Motor neuron (in vitro differentiated cells): ENCODE data around the gene ELANE. TPM values are rescaled to one million over a fixed set of nuclear protein-coding genes. Genes with fewer than 3 reads are reported as not detected.
A peak's percentile ranks its signal among the peaks of the same experiment; 100 is the strongest.

Experiments used
- ATAC-seq, 8 experiments: fragments of 200-7000 bp; cut with Tn5 transposase; replicated peaks in 6 of 8; 2 replicates each; pipeline ENCODE4 v1.8.0; 2021; ENCODE audit warnings: mild to moderate bottlenecking in 8 of 8, moderate library complexity in 8 of 8
- H3K27ac ChIP-seq, 2 donors: fragments of 250-450 bp; sonication (Bioruptor Pico); 2 replicates each; pipeline ENCODE4 v1.9.0; 2021; ENCODE audit warnings: antibody characterized with exemption in 2 of 2, mild to moderate bottlenecking in 2 of 2, moderate library complexity in 1 of 2
- H3K4me1 ChIP-seq, 2 donors: fragments of 250-450 bp; sonication (Bioruptor Pico); replicated peaks in 1 of 2; 2 replicates each; pipeline ENCODE4 v1.6.1; 2021; ENCODE audit warnings: antibody characterized with exemption in 2 of 2, mild to moderate bottlenecking in 2 of 2, moderate library complexity in 1 of 2
- H3K4me3 ChIP-seq, 5 donors: fragments of 250-450 bp; sonication (Bioruptor Pico); 2 replicates each; pipeline ENCODE4 v1.9.0; 2021; ENCODE audit warnings: antibody characterized with exemption in 5 of 5, mild to moderate bottlenecking in 5 of 5, moderate library complexity in 4 of 5
- WGBS, 10 experiments: fragments of 450-650 bp; shearing (Covaris generic); methylation state at CpG; one replicate each; pipeline ENCODE4 v1.0.0; 2022; 5-methylcytosine and 5-hydroxymethylcytosine counted together
- in situ Hi-C, 9 experiments: fragments of 400-800 bp; cut with MboI; loops; one replicate each; pipeline ENCODE4 v1.15.0; 2021; ENCODE audit warnings: low sequenced_read_pairs in 9 of 9, low pct_unique_long_range_greater_than_20kb in 2 of 9; ENCODE audit not compliant: unreplicated experiment in 9 of 9
- total RNA-seq, 8 experiments: library from RNA; unstranded; fragments of 300-600 nt; gene quantifications; 2 replicates each; pipeline versions ENCODE4 v1.2.3 to v1.2.4, GENCODE V29; 2022

The ELANE gene
- total RNA-seq, 8 experiments from 2014 or later = 0.32 TPM; not detected in 7

DNA sequence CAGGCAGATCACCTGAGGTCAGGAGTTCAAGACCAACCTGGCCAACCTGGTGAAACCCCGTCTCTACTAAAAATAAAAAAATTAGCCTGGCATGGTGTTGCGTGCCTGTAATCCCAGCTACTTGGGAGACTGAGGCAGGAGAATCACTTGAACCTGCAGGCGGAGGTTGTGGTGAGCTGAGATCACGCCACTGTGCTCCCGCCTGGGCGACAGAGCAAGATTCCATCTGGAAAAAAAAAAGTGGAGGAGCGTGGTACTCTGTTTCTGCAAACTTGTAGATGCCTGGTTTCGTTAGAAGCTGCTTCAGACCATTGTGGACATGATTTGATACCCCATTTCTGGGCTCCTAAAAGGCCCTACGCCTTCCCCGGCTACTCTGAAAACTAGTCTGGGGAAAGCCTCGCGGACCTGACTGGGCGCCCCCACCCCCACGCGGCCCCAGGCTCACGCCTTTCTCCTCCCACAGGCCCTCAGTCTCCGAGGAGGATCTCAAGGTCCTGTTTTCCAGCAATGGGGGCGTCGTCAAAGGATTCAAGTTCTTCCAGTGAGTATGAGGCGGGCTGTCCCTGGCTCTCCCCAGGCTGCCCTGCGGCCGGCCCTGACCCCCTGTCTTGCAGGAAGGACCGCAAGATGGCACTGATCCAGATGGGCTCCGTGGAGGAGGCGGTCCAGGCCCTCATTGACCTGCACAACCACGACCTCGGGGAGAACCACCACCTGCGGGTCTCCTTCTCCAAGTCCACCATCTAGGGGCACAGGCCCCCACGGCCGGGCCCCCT, 41.8 kb upstream of the ELANE start:
- Histone ChIP-seq H3K4me1 (no peaks in the 10 kb centered on the region), H3K4me3 (no peak overlapping the region), H3K27ac (no peak overlapping the region)
- WGBS, 10 experiments = 60 to 100% (median 93%) methylated on average over 1 to 11 of the region's 30 CpGs; no CpG with 5 or more reads in 2 of the 10 experiments
- no peak for ATAC-seq
- in situ Hi-C loops = no loop called here

DNA sequence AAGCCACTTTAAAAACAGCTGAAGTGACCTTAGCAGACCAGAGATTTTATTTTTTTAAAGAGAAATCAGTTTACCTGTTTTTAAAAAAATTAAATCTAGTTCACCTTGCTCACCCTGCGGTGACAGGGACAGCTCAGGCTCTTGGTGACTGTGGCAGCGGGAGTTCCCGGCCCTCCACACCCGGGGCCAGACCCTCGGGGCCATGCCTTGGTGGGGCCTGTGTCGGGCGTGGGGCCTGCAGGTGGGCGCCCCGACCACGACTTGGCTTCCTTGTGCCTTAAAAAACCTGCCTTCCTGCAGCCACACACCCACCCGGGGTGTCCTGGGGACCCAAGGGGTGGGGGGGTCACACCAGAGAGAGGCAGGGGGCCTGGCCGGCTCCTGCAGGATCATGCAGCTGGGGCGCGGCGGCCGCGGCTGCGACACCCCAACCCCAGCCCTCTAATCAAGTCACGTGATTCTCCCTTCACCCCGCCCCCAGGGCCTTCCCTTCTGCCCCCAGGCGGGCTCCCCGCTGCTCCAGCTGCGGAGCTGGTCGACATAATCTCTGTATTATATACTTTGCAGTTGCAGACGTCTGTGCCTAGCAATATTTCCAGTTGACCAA, 41.1 kb upstream of the ELANE start:
- 60 to 100% (median 96%) methylated on average over 1 to 5 of the region's 25 CpGs; no CpG with 5 or more reads in 7 of the 10 experiments for WGBS, 10 experiments
- peak in 2 of 8 experiments; percentile 1 to 10 for ATAC-seq
- in situ Hi-C loops = no loop called here

DNA sequence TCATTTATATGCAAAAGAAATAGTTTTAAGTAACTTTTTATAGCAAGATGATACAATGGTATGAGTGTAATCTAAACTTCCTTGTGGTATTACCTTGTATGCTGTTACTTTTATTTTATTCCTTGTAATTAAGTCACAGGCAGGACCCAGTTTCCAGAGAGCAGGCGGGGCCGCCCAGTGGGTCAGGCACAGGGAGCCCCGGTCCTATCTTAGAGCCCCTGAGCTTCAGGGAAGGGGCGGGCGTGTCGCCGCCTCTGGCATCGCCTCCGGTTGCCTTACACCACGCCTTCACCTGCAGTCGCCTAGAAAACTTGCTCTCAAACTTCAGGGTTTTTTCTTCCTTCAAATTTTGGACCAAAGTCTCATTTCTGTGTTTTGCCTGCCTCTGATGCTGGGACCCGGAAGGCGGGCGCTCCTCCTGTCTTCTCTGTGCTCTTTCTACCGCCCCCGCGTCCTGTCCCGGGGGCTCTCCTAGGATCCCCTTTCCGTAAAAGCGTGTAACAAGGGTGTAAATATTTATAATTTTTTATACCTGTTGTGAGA, 40.5 kb upstream of the ELANE start:
- WGBS, 10 experiments = 85 to 100% (median 94%) methylated on average over 2 to 15 of the region's 20 CpGs; no CpG with 5 or more reads in 2 of the 10 experiments
- Histone ChIP-seq H3K4me1 (no peaks in the 10 kb centered on the region), H3K4me3 (no peak overlapping the region), H3K27ac (no peak overlapping the region)
- in situ Hi-C loops = no loop called here
- ATAC-seq = no peak

More for the DNA sequence above, 41.1 kb upstream of the ELANE start:
- no peak overlapping the region for H3K4me3 ChIP-seq
- no peaks in the 10 kb centered on the region for H3K4me1 ChIP-seq
- no peak overlapping the region for H3K27ac ChIP-seq

DNA sequence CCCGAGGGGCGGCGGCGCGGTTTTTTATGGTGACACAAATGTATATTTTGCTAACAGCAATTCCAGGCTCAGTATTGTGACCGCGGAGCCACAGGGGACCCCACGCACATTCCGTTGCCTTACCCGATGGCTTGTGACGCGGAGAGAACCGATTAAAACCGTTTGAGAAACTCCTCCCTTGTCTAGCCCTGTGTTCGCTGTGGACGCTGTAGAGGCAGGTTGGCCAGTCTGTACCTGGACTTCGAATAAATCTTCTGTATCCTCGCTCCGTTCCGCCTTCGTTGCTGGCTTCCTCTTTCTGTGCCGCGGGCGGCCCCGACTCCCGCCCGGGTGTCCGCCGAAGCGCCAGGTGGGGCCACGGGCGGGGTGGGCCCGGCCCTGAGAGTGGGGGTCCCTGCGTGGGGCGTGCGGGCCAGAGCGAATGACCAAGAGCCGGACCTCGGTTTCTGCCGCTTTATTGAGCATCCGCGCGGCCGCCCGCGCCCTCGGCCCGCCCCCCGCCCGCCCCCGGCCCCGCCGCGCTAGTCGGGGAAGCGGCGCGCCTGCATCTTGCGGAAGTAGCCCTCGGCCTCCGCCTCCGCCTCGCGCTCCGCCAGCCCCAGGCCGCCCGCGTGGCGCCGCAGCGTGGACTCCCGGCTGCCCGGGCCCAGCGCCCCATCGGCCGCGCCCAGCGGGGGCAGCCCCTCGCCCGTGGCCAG, 39.9 kb upstream of the ELANE start:
- Histone ChIP-seq H3K27ac (no peak overlapping the region), H3K4me3 (no peak overlapping the region), H3K4me1 (no peaks in the 10 kb centered on the region)
- WGBS, 10 experiments = 91 to 100% (median 94%) methylated on average over 1 to 20 of the region's 80 CpGs; no CpG with 5 or more reads in 3 of the 10 experiments
- peak in 3 of 8 experiments; percentile 6 to 12 (median 7) for ATAC-seq
- in situ Hi-C loops = no loop called here

DNA sequence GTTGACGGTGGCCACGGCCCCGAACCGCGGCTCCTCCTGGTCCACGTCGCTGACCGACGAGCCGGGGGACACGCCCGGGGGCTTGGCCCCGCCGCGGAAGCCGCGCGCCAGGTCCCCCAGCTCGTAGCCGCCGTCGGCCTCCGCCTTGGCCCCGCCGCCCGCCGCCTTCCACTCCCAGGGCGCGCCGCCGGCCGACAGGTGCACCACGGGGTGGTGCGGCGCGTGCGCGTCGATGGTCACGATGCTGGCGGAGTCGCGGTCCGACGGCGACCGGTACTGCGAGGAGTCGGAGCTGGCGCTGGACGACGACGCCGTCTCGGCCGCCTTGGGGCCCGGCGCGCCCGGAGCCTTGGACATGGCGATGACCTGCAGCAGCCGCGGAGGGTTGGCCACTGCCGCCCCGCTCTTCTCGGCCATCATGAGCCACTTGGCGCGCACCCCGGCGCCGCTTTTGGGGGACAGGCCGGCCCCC, 39.3 kb upstream of the ELANE start:
- WGBS, 10 experiments = 97 to 100% methylated on average over 6 to 13 of the region's 72 CpGs; no CpG with 5 or more reads in 8 of the 10 experiments
- Histone ChIP-seq H3K4me1 (no peaks in the 10 kb centered on the region), H3K27ac (no peak overlapping the region), H3K4me3 (no peak overlapping the region)
- ATAC-seq = peak in 4 of 8 experiments; percentile 0 to 2 (median 2)
- in situ Hi-C loops = no loop called here

DNA sequence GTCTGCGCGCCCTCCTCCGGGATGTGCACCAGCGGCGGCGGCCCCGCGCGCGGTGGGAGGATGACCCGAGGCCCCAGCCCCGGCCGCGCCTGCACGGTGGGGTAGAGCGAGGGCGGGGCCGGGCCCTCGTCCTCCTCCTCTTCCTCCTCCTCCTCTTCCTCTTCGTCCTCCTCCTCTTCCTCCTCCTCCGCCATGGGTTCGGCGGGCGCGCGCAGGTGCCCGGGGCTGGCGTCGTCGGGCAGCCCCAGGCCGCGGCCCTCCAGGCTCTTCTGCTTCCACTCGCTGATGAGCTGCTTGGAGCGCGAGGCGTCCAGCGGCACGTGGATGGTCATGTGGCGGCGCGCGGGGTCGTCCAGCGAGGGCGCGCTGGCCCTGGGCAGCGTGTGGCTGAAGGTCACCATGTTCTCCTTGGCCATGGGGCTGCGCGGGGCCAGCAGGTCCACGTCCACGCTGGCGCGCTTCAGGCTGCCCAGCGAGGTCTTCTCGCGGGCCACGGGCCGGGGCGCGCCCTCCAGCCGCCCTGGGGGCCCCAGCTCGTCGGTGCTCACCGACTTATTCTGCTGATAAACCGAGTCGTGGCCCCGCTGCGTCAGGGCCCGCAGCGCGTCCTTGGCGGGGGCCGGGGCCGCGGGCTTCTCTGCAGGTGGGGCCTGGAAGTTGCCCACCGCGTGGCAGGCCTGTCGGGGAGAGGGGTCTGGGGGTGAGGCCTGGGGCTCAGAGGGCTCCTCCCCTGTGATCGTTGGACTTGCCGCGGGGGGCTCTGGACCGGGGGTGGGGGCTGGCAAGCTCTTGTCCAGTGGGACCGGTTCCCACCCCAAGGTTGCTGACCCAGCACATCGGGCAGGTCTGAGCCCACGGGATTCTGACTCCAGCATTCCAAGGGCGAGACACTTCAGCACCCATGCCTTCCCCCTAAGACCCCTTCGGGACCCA, 38.6 kb upstream of the ELANE start:
- no peak overlapping the region for H3K4me3 ChIP-seq
- in situ Hi-C loops = no loop called here
- no peaks in the 10 kb centered on the region for H3K4me1 ChIP-seq
- peak in 6 of 8 experiments; percentile 1 to 6 (median 2) for ATAC-seq
- H3K27ac ChIP-seq = no peak overlapping the region
- WGBS, 10 experiments = 98 to 100% methylated on average over 3 to 8 of the region's 87 CpGs; no CpG with 5 or more reads in 8 of the 10 experiments

DNA sequence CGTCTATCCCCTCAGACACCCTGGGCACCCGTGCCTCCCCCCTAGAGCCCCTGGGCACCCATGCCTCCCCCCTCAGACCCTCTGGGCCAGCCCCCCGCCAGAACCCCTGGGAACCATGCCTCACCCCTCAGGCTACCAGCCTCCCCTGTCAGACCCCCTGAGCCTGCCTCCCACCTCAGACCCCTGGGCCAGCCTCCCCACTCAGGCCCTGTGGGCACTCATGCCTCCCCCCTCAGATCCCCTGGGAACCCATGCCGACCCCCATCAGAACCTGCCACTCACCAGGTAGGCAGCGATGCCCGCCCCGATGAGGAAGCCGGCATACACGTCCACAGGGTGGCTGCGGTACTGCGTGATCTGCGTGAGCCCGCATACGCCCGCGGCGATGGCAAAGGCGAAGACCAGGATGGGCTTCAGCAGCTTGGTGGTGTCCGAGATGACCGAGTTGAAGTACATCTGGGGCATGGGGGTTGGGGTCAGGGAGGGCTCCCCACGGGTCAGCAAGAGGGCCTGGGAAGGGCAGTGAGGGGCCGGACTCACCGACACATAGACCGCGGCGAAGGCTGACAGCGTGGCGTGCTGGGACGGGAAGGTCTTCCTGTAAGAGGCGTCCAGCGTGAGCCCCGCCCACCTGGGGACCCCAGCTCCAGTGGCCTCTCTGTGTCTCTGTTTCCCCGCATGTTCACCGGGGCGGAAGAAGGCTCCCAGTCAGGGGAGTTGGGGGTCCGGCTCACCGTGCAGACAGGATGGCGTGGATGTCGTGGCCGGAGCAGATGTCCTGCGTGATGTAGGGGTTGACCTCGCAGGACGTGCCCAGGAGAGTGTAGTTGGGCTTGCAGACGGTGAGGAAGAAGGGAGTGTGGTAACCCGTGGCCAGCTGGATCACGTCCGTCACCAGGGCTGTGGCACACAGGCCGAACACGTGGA, 37.7 kb upstream of the ELANE start:
- Histone ChIP-seq H3K4me1 (no peaks in the 10 kb centered on the region), H3K27ac (no peak overlapping the region), H3K4me3 (no peak overlapping the region)
- WGBS, 10 experiments = 70 to 96% (median 90%) methylated on average over 2 to 9 of the region's 49 CpGs; no CpG with 5 or more reads in 6 of the 10 experiments
- ATAC-seq = peak in 7 of 8 experiments; percentile 2 to 21 (median 4)
- in situ Hi-C loops = no loop called here

DNA sequence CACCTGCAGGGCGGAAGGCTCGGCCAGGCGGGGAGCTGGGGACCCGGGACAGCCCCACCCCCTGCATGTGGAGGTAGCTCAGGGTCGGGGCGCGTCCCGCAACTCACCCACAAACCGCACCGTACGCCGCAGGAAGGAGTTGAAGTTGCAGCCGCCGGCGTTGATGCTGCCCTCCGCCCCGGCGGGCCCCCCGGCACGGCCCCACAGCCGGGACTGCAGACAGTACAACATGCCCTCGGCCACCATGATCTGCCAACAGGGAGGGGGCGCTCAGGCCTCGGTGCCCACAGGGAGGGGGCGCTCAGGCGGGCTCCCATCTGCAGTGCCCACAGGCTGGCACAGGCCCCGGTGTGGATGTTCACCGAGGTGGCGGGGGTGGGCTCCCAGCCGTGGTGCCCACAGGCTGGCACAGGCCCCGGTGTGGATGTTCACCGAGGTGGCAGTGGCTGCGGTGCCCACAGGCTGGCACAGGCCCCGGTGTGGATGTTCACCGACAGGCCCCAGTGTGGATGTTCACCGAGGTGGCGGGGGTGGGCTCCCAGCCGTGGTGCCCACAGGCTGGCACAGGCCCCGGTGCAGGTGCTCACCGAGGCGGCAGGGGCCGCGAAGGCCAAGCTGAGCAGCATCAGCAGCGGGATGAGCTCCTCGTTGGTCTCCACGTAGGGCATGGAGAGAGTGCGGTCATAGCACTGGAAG, 36.9 kb upstream of the ELANE start:
- in situ Hi-C loops = no loop called here
- Histone ChIP-seq H3K27ac (no peak overlapping the region), H3K4me1 (no peaks in the 10 kb centered on the region), H3K4me3 (no peak overlapping the region)
- 40 to 100% (median 97%) methylated on average over 1 to 6 of the region's 47 CpGs; no CpG with 5 or more reads in 7 of the 10 experiments for WGBS, 10 experiments
- ATAC-seq = peak in 7 of 8 experiments; percentile 1 to 15 (median 8)

DNA sequence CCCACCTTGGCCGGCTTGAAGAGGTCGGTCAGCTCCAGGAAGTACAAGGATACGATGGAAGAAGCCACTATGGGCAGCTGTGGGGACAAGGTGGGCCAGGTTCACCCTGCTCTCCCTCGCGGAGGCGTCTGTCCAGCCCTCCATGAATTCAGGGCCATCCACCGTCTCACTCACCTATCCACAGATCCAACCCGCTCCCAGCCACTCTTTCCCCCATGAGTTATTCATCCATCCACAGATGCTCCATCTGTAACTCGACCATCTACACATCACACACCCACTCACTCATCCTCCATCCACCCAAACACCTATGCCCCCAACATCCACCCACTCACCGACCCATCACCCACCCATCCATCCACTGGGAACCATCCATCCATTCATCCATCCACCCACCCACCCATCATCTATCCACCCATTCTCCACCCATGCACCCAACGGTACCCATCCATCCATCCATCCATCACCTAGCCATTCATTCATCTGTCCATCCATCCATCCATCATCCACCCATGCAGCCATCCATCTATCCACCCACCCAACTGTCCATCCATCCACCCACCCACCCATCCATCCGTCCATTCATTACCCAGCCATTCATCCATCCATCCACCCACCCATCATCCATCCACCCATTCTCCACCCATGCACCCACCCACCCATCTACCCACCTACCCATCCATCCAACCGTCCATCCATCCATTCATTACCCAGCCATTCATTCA, 36.2 kb upstream of the ELANE start:
- 80 to 100% (median 94%) methylated on average over 1 to 2 of the region's 13 CpGs; no CpG with 5 or more reads in 6 of the 10 experiments for whole genome bisulfite sequencing, 10 experiments
- in situ Hi-C loops = no loop called here
- peaks cover 5 to 6% of the 10 kb centered on the region in 2 donors for H3K4me1 ChIP-seq
- H3K27ac ChIP-seq = no peak overlapping the region
- peak in 3 of 8 experiments; percentile 1 to 4 (median 3) for ATAC-seq
- no peak overlapping the region for H3K4me3 ChIP-seq

DNA sequence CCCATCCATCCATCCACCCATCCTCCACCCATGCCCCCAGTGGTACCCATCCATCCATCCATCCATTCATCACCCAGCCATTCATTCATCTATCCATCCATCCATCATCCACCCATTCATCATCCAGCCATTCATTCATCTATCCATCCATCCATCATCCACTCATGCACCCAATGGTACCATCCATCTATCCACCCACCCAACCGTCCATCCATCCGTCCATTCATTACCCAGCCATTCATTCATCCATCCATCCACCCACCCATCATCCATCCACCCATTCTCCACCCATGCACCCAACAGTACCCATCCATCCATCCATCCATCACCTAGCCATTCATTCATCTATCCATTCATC, 35.6 kb upstream of the ELANE start:
- Histone ChIP-seq H3K4me1 (peaks cover 5 to 6% of the 10 kb centered on the region in 2 donors), H3K4me3 (no peak overlapping the region), H3K27ac (no peak overlapping the region)
- no peak for ATAC-seq
- in situ Hi-C loops = no loop called here
- WGBS, 10 experiments = 78 to 100% (median 100%) methylated on average over 2 of the region's 2 CpGs; no CpG with 5 or more reads in 4 of the 10 experiments
